Measurements from ENCODE around the gene SBF2. TPM values are rescaled to one million over a fixed set of nuclear protein-coding genes. Genes with fewer than 3 reads are reported as not detected.

The SBF2 gene
- total RNA-seq, 4 donors from 2014 or later = 29.7 to 60.4 (median 36.0) TPM

DNA sequence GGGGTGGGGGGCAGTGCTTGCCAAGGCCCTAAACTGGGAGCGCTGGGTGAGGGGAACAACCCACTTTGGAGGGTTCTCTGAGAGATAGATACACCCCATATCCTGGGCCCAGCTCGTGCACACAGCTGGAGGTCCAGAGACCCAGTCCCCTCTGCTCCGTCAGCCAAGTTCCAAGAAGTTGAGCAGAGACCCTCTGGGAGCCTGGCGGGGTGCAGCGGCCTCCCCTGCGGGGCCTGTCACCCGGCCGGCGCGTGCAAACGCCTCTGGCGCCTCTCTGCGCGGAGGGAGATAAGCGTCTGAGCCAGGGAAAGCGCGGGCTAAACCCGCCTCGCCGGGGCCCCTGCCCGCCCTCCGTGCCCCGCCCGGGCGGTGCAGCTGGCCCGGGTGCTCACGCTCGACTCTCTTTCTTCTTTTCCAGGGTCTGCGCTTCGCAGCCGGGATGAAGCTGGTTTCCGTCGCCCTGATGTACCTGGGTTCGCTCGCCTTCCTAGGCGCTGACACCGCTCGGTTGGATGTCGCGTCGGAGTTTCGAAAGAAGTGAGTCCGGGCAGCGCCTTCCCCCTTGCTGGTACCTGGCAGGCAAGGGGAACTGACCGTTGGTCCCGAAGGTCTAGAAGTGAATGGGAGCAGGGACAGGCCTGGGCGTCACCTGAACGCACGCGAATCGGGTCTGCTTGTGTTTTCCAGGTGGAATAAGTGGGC lies 11.4 kb upstream of the SBF2 start:
- intact Hi-C loops (cut with DNase I; ENCODE audit: low total_unique reads) = loop anchor here (10.0 kb wide), 1 partner anchor 101 kb away; no protein-coding TSS in a partner anchor
- DNase-seq (ENCODE audit: low spot score in 2 of 2) = no peak
- peak overlapping the region; percentile 76 for H3K4me3 ChIP-seq (ENCODE audit: low read depth, poor library complexity, severe bottlenecking)
- WGBS, 2 donors = 0% methylated on average over 32 to 51 of the region's 51 CpGs
- TF ChIP-seq, protein P1, sequence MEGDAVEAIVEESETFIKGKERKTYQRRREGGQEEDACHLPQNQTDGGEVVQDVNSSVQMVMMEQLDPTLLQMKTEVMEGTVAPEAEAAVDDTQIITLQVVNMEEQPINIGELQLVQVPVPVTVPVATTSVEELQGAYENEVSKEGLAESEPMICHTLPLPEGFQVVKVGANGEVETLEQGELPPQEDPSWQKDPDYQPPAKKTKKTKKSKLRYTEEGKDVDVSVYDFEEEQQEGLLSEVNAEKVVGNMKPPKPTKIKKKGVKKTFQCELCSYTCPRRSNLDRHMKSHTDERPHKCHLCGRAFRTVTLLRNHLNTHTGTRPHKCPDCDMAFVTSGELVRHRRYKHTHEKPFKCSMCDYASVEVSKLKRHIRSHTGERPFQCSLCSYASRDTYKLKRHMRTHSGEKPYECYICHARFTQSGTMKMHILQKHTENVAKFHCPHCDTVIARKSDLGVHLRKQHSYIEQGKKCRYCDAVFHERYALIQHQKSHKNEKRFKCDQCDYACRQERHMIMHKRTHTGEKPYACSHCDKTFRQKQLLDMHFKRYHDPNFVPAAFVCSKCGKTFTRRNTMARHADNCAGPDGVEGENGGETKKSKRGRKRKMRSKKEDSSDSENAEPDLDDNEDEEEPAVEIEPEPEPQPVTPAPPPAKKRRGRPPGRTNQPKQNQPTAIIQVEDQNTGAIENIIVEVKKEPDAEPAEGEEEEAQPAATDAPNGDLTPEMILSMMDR (IDR thresholded peaks at IDR 0.05) = no peak
- no peak for TF ChIP-seq POLR2A (IDR thresholded peaks at IDR 0.05)

DNA sequence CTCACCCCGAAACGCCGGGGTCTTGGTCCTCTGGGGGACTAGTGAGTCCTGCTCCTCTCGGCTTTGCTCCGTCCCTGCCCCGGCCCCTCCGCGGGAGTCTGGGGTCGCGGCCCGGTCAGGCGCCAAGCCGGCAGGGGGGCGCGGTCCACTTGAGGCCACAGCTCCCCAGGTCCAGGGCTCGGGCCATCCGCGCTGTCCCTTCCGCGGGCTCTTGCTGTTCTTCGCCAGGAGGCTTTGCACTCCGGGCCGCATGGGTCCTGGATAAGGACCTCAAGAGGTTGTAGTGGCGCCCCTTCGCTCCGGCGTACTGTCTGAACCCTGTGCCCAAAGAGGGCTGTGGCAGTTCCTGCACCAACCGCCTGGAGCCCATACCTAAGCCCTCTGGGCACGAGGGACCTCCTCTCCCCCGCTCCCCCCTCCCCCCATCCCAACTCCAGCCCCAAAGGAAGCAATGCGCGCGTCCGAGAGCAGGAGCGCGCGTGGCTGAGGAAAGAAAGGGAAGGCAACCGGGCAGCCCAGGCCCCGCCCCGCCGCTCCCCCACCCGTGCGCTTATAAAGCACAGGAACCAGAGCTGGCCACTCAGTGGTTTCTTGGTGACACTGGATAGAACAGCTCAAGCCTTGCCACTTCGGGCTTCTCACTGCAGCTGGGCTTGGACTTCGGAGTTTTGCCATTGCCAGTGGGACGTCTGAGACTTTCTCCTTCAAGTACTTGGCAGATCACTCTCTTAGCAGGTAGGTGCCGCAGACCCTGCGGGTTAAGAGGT lies 10.7 kb upstream of the SBF2 start, which contains the start of gene ADM:
ADM (plus strand) TSS at position 579 of the 767 bp plus-strand sequence. CDS start 628 bp downstream, outside the sequence.
- intact Hi-C loops (cut with DNase I; ENCODE audit: low total_unique reads) = loop anchor here (10.0 kb wide), 1 partner anchor 100 kb away; no protein-coding TSS in a partner anchor
- DNase-seq (ENCODE audit: low spot score in 2 of 2) = peak; percentile 92 to 98
- TF ChIP-seq, protein P1 (IDR thresholded peaks at IDR 0.05) = peak in 1 of 3 donors; percentile 44
- peak in 1 of 2 donors; percentile 89 for TF ChIP-seq POLR2A (IDR thresholded peaks at IDR 0.05)
- H3K4me3 ChIP-seq (ENCODE audit: low read depth, poor library complexity, severe bottlenecking) = peak within 1 kb of the TSS; percentile 76
- WGBS, 2 donors = 1% methylated on average over 37 to 41 of the region's 48 CpGs

DNA sequence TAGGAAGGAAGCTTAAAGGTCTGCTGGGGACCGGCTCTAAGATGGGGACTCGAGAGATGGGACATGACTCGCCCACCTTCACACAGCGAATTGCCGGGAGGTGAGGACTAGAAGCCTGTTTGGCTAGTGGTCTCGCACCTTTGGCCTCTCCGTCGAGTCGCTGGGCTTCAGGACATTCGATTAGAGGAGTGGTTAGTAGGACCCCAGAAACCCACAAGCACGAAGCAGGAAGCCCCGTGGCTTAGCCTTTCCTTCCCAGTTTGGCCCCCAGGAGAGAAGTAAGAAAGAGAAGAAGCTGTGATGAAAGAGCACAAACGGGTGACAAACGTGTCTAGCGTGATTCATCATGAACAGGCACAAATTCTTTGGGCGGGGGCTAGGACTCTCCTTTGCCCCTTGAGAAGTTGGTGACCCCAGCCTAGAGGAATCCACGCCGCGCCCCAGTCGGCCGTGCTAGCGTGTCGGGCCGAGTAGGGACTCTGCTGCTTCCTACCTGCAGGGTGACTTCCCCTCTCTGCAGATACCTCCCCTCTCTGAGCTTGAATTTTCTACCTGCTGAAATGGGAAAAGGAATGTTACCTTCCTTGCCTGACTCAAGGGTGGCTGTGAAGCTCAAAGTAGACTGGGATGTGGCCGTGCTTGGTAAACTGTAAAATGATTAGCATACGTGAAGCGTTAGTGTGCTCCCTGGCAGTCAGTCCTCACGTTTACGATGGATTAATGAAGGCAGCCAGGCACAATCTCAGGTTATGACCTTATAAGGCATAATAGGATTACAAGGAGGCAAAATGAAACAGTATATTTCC lies 9.7 kb upstream of the SBF2 start:
- peak; percentile 46 to 91 for DNase-seq (ENCODE audit: low spot score in 2 of 2)
- TF ChIP-seq, protein P1 (IDR thresholded peaks at IDR 0.05) = no peak
- TF ChIP-seq POLR2A (IDR thresholded peaks at IDR 0.05) = no peak
- intact Hi-C loops (cut with DNase I; ENCODE audit: low total_unique reads) = loop anchor here (10.0 kb wide), 1 partner anchor 99 kb away; no protein-coding TSS in a partner anchor

DNA sequence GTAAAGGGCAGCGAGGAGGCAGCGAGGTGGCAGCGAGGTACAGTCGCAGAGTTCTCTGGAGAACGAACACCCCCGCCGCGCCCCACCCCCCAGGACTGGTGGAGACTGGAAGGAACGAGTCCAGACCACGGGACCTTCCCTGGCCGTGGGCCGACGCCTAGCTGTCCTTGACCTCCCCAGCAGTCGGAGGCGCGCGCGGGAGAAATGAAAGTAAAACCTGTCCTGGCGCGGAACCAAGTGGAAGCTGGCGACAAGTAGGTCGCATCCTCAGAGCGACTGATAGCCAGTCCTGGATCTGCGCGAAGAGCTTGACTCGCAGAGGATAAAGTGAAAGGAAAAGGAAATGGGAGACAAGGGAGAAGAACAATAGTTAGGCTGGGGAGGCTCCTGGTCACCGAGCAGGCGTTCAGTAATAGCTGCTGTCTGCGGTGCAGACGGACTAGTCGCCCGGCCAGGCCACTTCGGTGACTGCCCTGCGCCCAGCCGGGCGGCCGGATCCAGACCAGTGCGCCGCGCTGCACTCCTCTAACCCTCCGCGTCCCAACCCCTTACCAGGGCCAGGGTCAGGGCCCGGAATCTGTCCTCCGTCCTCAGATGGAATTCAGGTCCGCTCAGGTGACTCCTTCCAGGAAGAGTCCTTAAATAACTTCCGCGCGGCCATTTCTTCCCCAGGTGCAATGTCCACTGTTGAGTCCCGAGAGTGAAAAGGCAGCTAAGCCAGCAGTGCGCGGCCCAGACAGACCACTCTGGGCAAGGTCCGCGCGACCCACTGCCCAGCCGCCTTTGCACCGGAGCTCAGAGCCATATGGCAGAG lies 8.9 kb upstream of the SBF2 start:
- TF ChIP-seq POLR2A (IDR thresholded peaks at IDR 0.05) = no peak
- TF ChIP-seq, protein P1 (IDR thresholded peaks at IDR 0.05) = no peak
- 1 to 2% methylated on average over 45 to 50 of the region's 56 CpGs for WGBS, 2 donors
- peak overlapping the region; percentile 56 for H3K4me3 ChIP-seq (ENCODE audit: low read depth, poor library complexity, severe bottlenecking)
- peak; percentile 90 to 97 for DNase-seq (ENCODE audit: low spot score in 2 of 2)
- intact Hi-C loops (cut with DNase I; ENCODE audit: low total_unique reads) = loop anchor here (10.0 kb wide), 1 partner anchor 98 kb away; no protein-coding TSS in a partner anchor

More for the DNA sequence above, 9.7 kb upstream of the SBF2 start:
- 14 to 20% methylated on average over 28 to 29 of the region's 29 CpGs for WGBS, 2 donors
- H3K4me3 ChIP-seq (ENCODE audit: low read depth, poor library complexity, severe bottlenecking) = peak overlapping the region; percentile 56

Data from lower leg skin (tissue), 4 donors.